H9 (cell line): ENCODE results near the gene HS6ST3. TPM values are rescaled to one million over a fixed set of nuclear protein-coding genes. Genes with fewer than 3 reads are reported as not detected.

ENCODE experiments used
- DNase-seq: peaks from one replicate; pipeline ENCODE4 v3.0.0-alpha.2; 2017
- H2AFZ ChIP-seq: one replicate; pipeline ENCODE4 v1.6.1; 2013; ENCODE audit warnings: mild to moderate bottlenecking, low read length, control low read depth, moderate library complexity
- H2AK5ac ChIP-seq: 2 replicates; pipeline ENCODE4 v1.6.1; 2013; ENCODE audit warnings: low read length, control low read depth, mixed read lengths; ENCODE audit not compliant: insufficient read length
- H2BK120ac ChIP-seq: one replicate; pipeline ENCODE4 v1.6.1; 2013; ENCODE audit warnings: low read depth, mild to moderate bottlenecking, low read length, control low read depth, inconsistent platforms; ENCODE audit not compliant: poor library complexity, severe bottlenecking
- H2BK12ac ChIP-seq: 2 replicates; pipeline ENCODE4 v1.6.1; 2013; ENCODE audit warnings: low read length, control low read depth, mixed read lengths, low read depth; ENCODE audit not compliant: insufficient read length
- H2BK15ac ChIP-seq: 2 replicates; pipeline ENCODE4 v1.6.1; 2013; ENCODE audit warnings: low read depth, low read length, control low read depth
- H2BK20ac ChIP-seq: one replicate; pipeline ENCODE4 v1.6.1; 2013; ENCODE audit warnings: low read depth, mild to moderate bottlenecking, low read length, control low read depth, inconsistent platforms; ENCODE audit not compliant: poor library complexity, severe bottlenecking
- H2BK5ac ChIP-seq: 2 replicates; pipeline ENCODE4 v1.6.1; 2013; ENCODE audit warnings: low read length, control low read depth, mixed read lengths; ENCODE audit not compliant: insufficient read length
- H3K14ac ChIP-seq: 2 replicates; pipeline ENCODE4 v1.6.1; 2013; ENCODE audit warnings: low read length, control low read depth; ENCODE audit not compliant: insufficient read depth
- H3K18ac ChIP-seq: 2 replicates; pipeline ENCODE4 v1.6.1; 2013; ENCODE audit warnings: low read depth, mild to moderate bottlenecking, mixed read lengths, low read length, control low read depth; ENCODE audit not compliant: insufficient read length
- H3K23ac ChIP-seq: 2 replicates; pipeline ENCODE4 v1.6.1; 2013; ENCODE audit warnings: low read length, control low read depth, mixed read lengths, low read depth; ENCODE audit not compliant: insufficient read length
- H3K23me2 ChIP-seq: 2 replicates; pipeline ENCODE4 v1.6.1; 2013; ENCODE audit warnings: low read depth, mild to moderate bottlenecking, mixed read lengths, low read length, control low read depth; ENCODE audit not compliant: insufficient read length, poor library complexity, severe bottlenecking
- H3K27ac ChIP-seq: 2 replicates; pipeline ENCODE4 v1.5.1; 2013; ENCODE audit warnings: low read length, control low read depth, mixed read lengths, low read depth; ENCODE audit not compliant: insufficient read length
- H3K27me3 ChIP-seq: 2 replicates; pipeline ENCODE4 v1.6.1; 2013; ENCODE audit warnings: low read length, control low read depth, inconsistent platforms; ENCODE audit not compliant: insufficient read depth
- H3K4ac ChIP-seq: 2 replicates; pipeline ENCODE4 v1.6.1; 2013; ENCODE audit warnings: low read depth, mild to moderate bottlenecking, control low read depth, inconsistent platforms, low read length, moderate library complexity
- H3K4me1 ChIP-seq: 2 replicates; pipeline ENCODE4 v1.6.1; 2013; ENCODE audit warnings: low read length, control low read depth, inconsistent platforms; ENCODE audit not compliant: insufficient read depth
- H3K4me2 ChIP-seq: 2 replicates; pipeline ENCODE4 v1.6.1; 2013; ENCODE audit warnings: low read length, control low read depth, mixed read lengths; ENCODE audit not compliant: insufficient read length, insufficient read depth
- H3K56ac ChIP-seq: 2 replicates; pipeline ENCODE4 v1.6.1; 2013; ENCODE audit warnings: low read depth, mild to moderate bottlenecking, mixed read lengths, low read length, control low read depth; ENCODE audit not compliant: insufficient read length
- H3K79me1 ChIP-seq: 2 replicates; pipeline ENCODE4 v1.6.1; 2013; ENCODE audit warnings: low read depth, mild to moderate bottlenecking, moderate library complexity, low read length, control low read depth, inconsistent platforms; ENCODE audit not compliant: insufficient read depth, poor library complexity, severe bottlenecking
- H3K79me2 ChIP-seq: 2 replicates; pipeline ENCODE4 v1.6.1; 2013; ENCODE audit warnings: low read length, control low read depth, inconsistent platforms; ENCODE audit not compliant: insufficient read depth
- H3K9ac ChIP-seq: 2 replicates; pipeline ENCODE4 v1.6.1; 2013; ENCODE audit warnings: low read length, control low read depth, mixed read lengths; ENCODE audit not compliant: insufficient read length; ENCODE audit errors: extremely low read depth
- H3K9me3 ChIP-seq: one replicate; pipeline ENCODE4 v1.6.1; 2013; ENCODE audit warnings: low read depth, low read length, inconsistent platforms; ENCODE audit not compliant: control insufficient read depth
- H3T11ph ChIP-seq: one replicate; pipeline ENCODE4 v1.6.1; 2013; ENCODE audit warnings: mild to moderate bottlenecking, low read length, control low read depth, inconsistent platforms
- H4K20me1 ChIP-seq: one replicate; pipeline ENCODE4 v1.6.1; 2013; ENCODE audit not compliant: control insufficient read depth, insufficient read length, insufficient read depth
- H4K5ac ChIP-seq: 2 replicates; pipeline ENCODE4 v1.6.1; 2013; ENCODE audit warnings: low read depth, mild to moderate bottlenecking, mixed read lengths, low read length, control low read depth; ENCODE audit not compliant: insufficient read length
- H4K8ac ChIP-seq: replicated peaks from 2 replicates; pipeline ENCODE4 v1.6.1; 2013; ENCODE audit warnings: low read length, control low read depth, mixed read lengths, low read depth; ENCODE audit not compliant: insufficient read length
- H4K91ac ChIP-seq: 2 replicates; pipeline ENCODE4 v1.6.1; 2013; ENCODE audit warnings: low read depth, mild to moderate bottlenecking, moderate library complexity, mixed read lengths, low read length, control low read depth; ENCODE audit not compliant: insufficient read length
- H3K27ac Mint-ChIP-seq, 3 experiments: 2 replicates in 2 of 3; 3 replicates in 1 of 3; pipeline ENCODE4 v1.8.0; 2020 to 2021; ENCODE audit warnings: mixed read lengths in 3 of 3, mild to moderate bottlenecking in 1 of 3, moderate library complexity in 1 of 3
- H3K27me3 Mint-ChIP-seq: 2 replicates; pipeline ENCODE4 v1.8.0; 2021; ENCODE audit warnings: low read depth, mild to moderate bottlenecking, moderate library complexity, mixed read lengths
- H3K36me3 Mint-ChIP-seq, 3 experiments: 2 replicates in 2 of 3; 3 replicates in 1 of 3; pipeline ENCODE4 v1.8.0; 2020 to 2021; ENCODE audit warnings: low read depth in 3 of 3, mixed read lengths in 3 of 3; ENCODE audit not compliant: insufficient read depth in 1 of 3
- H3K4me1 Mint-ChIP-seq, 2 experiments: 2 replicates each; pipeline ENCODE4 v1.8.0; 2020; ENCODE audit warnings: mixed read lengths in 2 of 2
- H3K4me3 Mint-ChIP-seq, 2 experiments: 2 replicates in 1 of 2; 3 replicates in 1 of 2; pipeline ENCODE4 v1.8.0; 2020 to 2021; ENCODE audit warnings: mild to moderate bottlenecking in 2 of 2, mixed read lengths in 2 of 2, moderate library complexity in 1 of 2
- H3K9me3 Mint-ChIP-seq, 2 experiments: 2 replicates in 1 of 2; 3 replicates in 1 of 2; pipeline ENCODE4 v1.8.0; 2020; ENCODE audit warnings: mild to moderate bottlenecking in 2 of 2, mixed read lengths in 2 of 2, moderate library complexity in 1 of 2
- CTCF ChIP-seq: fragments of 200-600 bp; sonication (generic); conservative IDR thresholded peaks from 3 replicates; pipeline ENCODE4 v1.8.0; 2021; ENCODE audit warnings: antibody characterized with exemption, mild to moderate bottlenecking
- WGBS: extraction: QIAGEN DNeasy Blood & Tissue Kit; methylation state at CpG from one replicate; pipeline ENCODE4 v1.1.7; 2013; ENCODE audit warnings: missing lambda C conversion rate, low lambda C conversion rate, mixed read lengths; ENCODE audit not compliant: insufficient read length; ENCODE audit errors: extremely low coverage; 5-methylcytosine and 5-hydroxymethylcytosine counted together
- total RNA-seq: library from RNA; stranded (reverse); gene quantifications from 2 replicates; pipeline ENCODE4 v1.2.1, GENCODE V29; 2021

Gene HS6ST3
- total RNA-seq, 1 experiment from 2014 or later, result 0.44 TPM

- Histone ChIP-seq H2AK5ac (no peak overlapping the region), H3T11ph (no peak overlapping the region), H3K27ac (no peak overlapping the region), H4K8ac (no peak overlapping the region), H3K27me3 (no peaks in the 10 kb centered on the region), H2AFZ (no peak overlapping the region), H4K91ac (no peak overlapping the region), H3K9ac (no peak overlapping the region), H3K79me1 (no peaks in the 10 kb centered on the region), H3K23me2 (no peaks in the 10 kb centered on the region), H4K5ac (no peak overlapping the region), H3K23ac (no peak overlapping the region), H3K18ac (no peak overlapping the region), H2BK120ac (no peak overlapping the region), H3K14ac (no peak overlapping the region), H2BK5ac (no peak overlapping the region), H3K56ac (no peak overlapping the region), H3K79me2 (no peaks in the 10 kb centered on the region), H2BK20ac (no peak overlapping the region), H3K4ac (no peak overlapping the region), H3K9me3 (no peaks in the 10 kb centered on the region), H3K4me1 (no peaks in the 10 kb centered on the region; the same call in 1 of the 2 replicates), H2BK15ac (no peak overlapping the region), H2BK12ac (no peak overlapping the region), H4K20me1 (no peaks in the 10 kb centered on the region), H3K4me2 (no peak overlapping the region)
- no peak for TF ChIP-seq CTCF
- H3K4me3 Mint-ChIP-seq, result no peak overlapping the region
- H3K27me3 Mint-ChIP-seq, result no peaks in the 10 kb centered on the region
- no CpG with 5 or more reads among the region's 5 CpGs for WGBS
- H3K4me1 Mint-ChIP-seq, result no peaks in the 10 kb centered on the region
- H3K9me3 Mint-ChIP-seq, result 0 out of 5 replicates have a peak, but pooled peaks cover 0 to 5% of the 10 kb centered on the region in 2 experiments
- no peak for DNase-seq
- H3K36me3 Mint-ChIP-seq, result 0 out of 7 replicates have a peak, but pooled peaks cover 0 to 6% (median 0%) of the 10 kb centered on the region in 3 experiments
- no peak overlapping the region for H3K27ac Mint-ChIP-seq
These were observed 148.3 kb downstream of the HS6ST3 start for GRCh38 chr13:96238241-96238640.
